Measurements from ENCODE around the gene S100A3. TPM values are rescaled to one million over a fixed set of nuclear protein-coding genes. Genes with fewer than 3 reads are reported as not detected.

S100A3 gene
- total RNA-seq, 4 donors from 2014 or later: 1.2 to 78.2 (median 2.2) TPM; not detected in 1

GRCh38 chr1:153505576-153505975 is 43.5 kb downstream of the S100A3 start:
- DNase-seq (ENCODE audit: low spot score in 2 of 2): no peak
- TF ChIP-seq POLR2A (IDR thresholded peaks at IDR 0.05) (no peak), CTCF (IDR thresholded peaks at IDR 0.05) (no peak)
- intact Hi-C loops (cut with DNase I; ENCODE audit: low total_unique reads): no loop called here
- 88 to 100% methylated on average over 1 of the region's 1 CpG for WGBS, 2 donors
- H3K4me3 ChIP-seq (ENCODE audit: low read depth, poor library complexity, severe bottlenecking): no peak overlapping the region

- no peak overlapping the region for H3K4me3 ChIP-seq (ENCODE audit: low read depth, poor library complexity, severe bottlenecking)
- 90 to 91% methylated on average over 3 of the region's 3 CpGs for WGBS, 2 donors
- DNase-seq (ENCODE audit: low spot score in 2 of 2): no peak
- no peak for TF ChIP-seq POLR2A (IDR thresholded peaks at IDR 0.05)
- no peak for TF ChIP-seq CTCF (IDR thresholded peaks at IDR 0.05)
- intact Hi-C loops (cut with DNase I; ENCODE audit: low total_unique reads): no loop called here
Measured at GRCh38 chr1:153503766-153504165, 45.3 kb downstream of the S100A3 start.

GRCh38 chr1:153498746-153499145 is 50.3 kb downstream of the S100A3 start:
- intact Hi-C loops (cut with DNase I; ENCODE audit: low total_unique reads): no loop called here

More at GRCh38 chr1:153498746-153499145, 50.3 kb downstream of the S100A3 start:
- 18 to 28% methylated on average over 2 of the region's 2 CpGs for WGBS, 2 donors
- DNase-seq (ENCODE audit: low spot score in 2 of 2): no peak
- no peak for TF ChIP-seq POLR2A (IDR thresholded peaks at IDR 0.05)
- no peak for TF ChIP-seq CTCF (IDR thresholded peaks at IDR 0.05)
- H3K4me3 ChIP-seq (ENCODE audit: low read depth, poor library complexity, severe bottlenecking): no peak overlapping the region

Other genes starting within 250 kb of the S100A3 start
- gene PGLYRP3, start 236.3 kb downstream of the S100A3 start, total RNA-seq: 10 to 100 TPM; 33.1 to 66.1 (median 60.3) TPM
- 10 to 100 TPM; 10.2 to 36.1 (median 18.7) TPM for gene PGLYRP4, start 200.4 kb downstream of the S100A3 start, total RNA-seq
- 10 to 100 TPM; 21.6 to 53.2 (median 31.3) TPM for gene S100A9, start 191.4 kb downstream of the S100A3 start, total RNA-seq
- 1 to 10 TPM in 1 of 4 donors, not detected in 3; 2.0 TPM for gene S100A12, start 173.6 kb downstream of the S100A3 start, total RNA-seq
- 10 to 100 TPM in 1 of 4 donors, 1 to 10 TPM in 3; 1.3 to 14.3 (median 6.0) TPM for gene S100A8, start 158.2 kb downstream of the S100A3 start, total RNA-seq
- not detected for gene S100A7A, start 132.7 kb downstream of the S100A3 start, total RNA-seq
- 10 to 100 TPM; 12.2 to 46.8 (median 31.3) TPM for gene S100A7, start 88.6 kb downstream of the S100A3 start, total RNA-seq
- 100 to 1,000 TPM; 147 to 251 (median 192) TPM for gene S100A6, start 13.3 kb downstream of the S100A3 start, total RNA-seq
- gene S100A5, start 8.3 kb downstream of the S100A3 start, total RNA-seq: not detected
- gene S100A4, start 3.5 kb downstream of the S100A3 start, total RNA-seq: 100 to 1,000 TPM in 3 of 4 donors, 10 to 100 TPM in 1; 94.4 to 215 (median 146) TPM
- 100 to 1,000 TPM in 1 of 4 donors, 10 to 100 TPM in 3; 71.5 to 143 (median 96.4) TPM for gene S100A2, start 16.6 kb upstream of the S100A3 start, total RNA-seq
- gene S100A16, start 63.9 kb upstream of the S100A3 start, total RNA-seq: 100 to 1,000 TPM; 289 to 390 (median 329) TPM
- gene S100A14, start 67.1 kb upstream of the S100A3 start, total RNA-seq: 100 to 1,000 TPM; 416 to 668 (median 495) TPM
- 10 to 100 TPM; 44.1 to 72.8 (median 47.2) TPM for gene S100A13, start 78.2 kb upstream of the S100A3 start, total RNA-seq
- 10 to 100 TPM in 3 of 4 donors, 1 to 10 TPM in 1; 8.7 to 33.5 (median 23.8) TPM for gene S100A1, start 79.2 kb upstream of the S100A3 start, total RNA-seq
- gene CHTOP, start 84.8 kb upstream of the S100A3 start, total RNA-seq: 10 to 100 TPM; 56.1 to 86.9 (median 65.5) TPM
- 10 to 100 TPM; 34.8 to 60.4 (median 46.9) TPM for gene SNAPIN, start 109.4 kb upstream of the S100A3 start, total RNA-seq
- gene ILF2, start 121.7 kb upstream of the S100A3 start, total RNA-seq: 100 to 1,000 TPM in 2 of 4 donors, 10 to 100 TPM in 2; 80.4 to 118 (median 105) TPM
- gene NPR1, start 129.4 kb upstream of the S100A3 start, total RNA-seq: 10 to 100 TPM in 2 of 4 donors, 1 to 10 TPM in 2; 4.3 to 16.5 (median 7.7) TPM
- gene INTS3, start 178.8 kb upstream of the S100A3 start, total RNA-seq: 10 to 100 TPM; 28.0 to 31.5 (median 29.6) TPM
- gene SLC27A3, start 226.1 kb upstream of the S100A3 start, total RNA-seq: 10 to 100 TPM; 21.6 to 70.3 (median 45.3) TPM